Erythroblast (primary cell): ENCODE data around the gene LINC00237.

Experiments
- GATA1 ChIP-seq: IDR thresholded peaks from 2 replicates; pipeline ENCODE4 v1.6.1; 2011; ENCODE audit warnings: low read depth, mild to moderate bottlenecking, control low read depth, low read length, moderate library complexity
- POLR2A ChIP-seq: IDR thresholded peaks from 2 replicates; pipeline ENCODE4 v1.6.1; 2011; ENCODE audit warnings: mild to moderate bottlenecking, low read length

- TF ChIP-seq POLR2A (no peak), GATA1 (no peak)
Observed at GRCh38 chr20:21053002-21053762, 53.0 kb downstream of the LINC00237 start.
